Body of pancreas (tissue), 4 donors: ENCODE measurements around the gene VRK3. TPM values are rescaled to one million over a fixed set of nuclear protein-coding genes. Genes with fewer than 3 reads are reported as not detected.
"Not testable (repeated sequence)": the region's sequence is repeated elsewhere in the genome, so short reads cannot be mapped to it uniquely, and the experiment has no call there.

Experiments used
- ATAC-seq: fragments of 150-250 bp; one replicate; pipeline ENCODE4 v1.9.1; 2016
- DNase-seq, 4 donors: peaks; one replicate each; pipeline ENCODE4 v3.0.0-alpha.2; 2019
- H3K27ac ChIP-seq, 4 donors: fragments of 200-600 bp; sonication (generic); 1 replicate in 3 of 4; 2 replicates in 1 of 4; pipeline versions ENCODE4 v1.5.1 to v1.6.1; 2016 to 2019; ENCODE audit warnings: mild to moderate bottlenecking in 1 of 4, mixed read lengths in 1 of 4, moderate library complexity in 1 of 4
- H3K27me3 ChIP-seq, 2 donors: fragments of 200-600 bp; sonication (generic); one replicate each; pipeline ENCODE4 v1.6.0; 2016; ENCODE audit warnings: mild to moderate bottlenecking in 1 of 2
- H3K36me3 ChIP-seq, 2 donors: fragments of 200-600 bp; sonication (generic); replicated peaks in 1 of 2; 2 replicates each; pipeline ENCODE4 v1.5.1; 2016; ENCODE audit warnings: low read depth in 2 of 2; ENCODE audit not compliant: insufficient read depth in 1 of 2
- H3K4me1 ChIP-seq: fragments of 200-600 bp; sonication (generic); one replicate; pipeline ENCODE4 v1.6.0; 2016
- H3K4me3 ChIP-seq, 2 donors: fragments of 200-600 bp; sonication (generic); 1 replicate in 1 of 2; 2 replicates in 1 of 2; pipeline ENCODE4 v1.5.1; 2016 to 2019
- H3K9me3 ChIP-seq, 3 donors: fragments of 200-600 bp; sonication (generic); 1 replicate in 2 of 3; 2 replicates in 1 of 3; pipeline ENCODE4 v1.5.1; 2016
- POLR2A ChIP-seq, 3 donors: fragments of 450-650 bp; IDR thresholded peaks; one replicate each; pipeline ENCODE4 v1.6.1; 2016; ENCODE audit warnings: antibody characterized with exemption in 3 of 3, mild to moderate bottlenecking in 2 of 3
- WGBS, 2 donors: methylation state at CpG; one replicate each; pipeline ENCODE4 v1.1.5; 2017; 5-methylcytosine and 5-hydroxymethylcytosine counted together
- intact Hi-C: fragments of 100-400 bp; cut with DNase I; formaldehyde crosslinking; loops from one replicate; pipeline ENCODE4 v1.15.1; 2023
- total RNA-seq, 2 donors: library from RNA; depleted of rRNA; stranded (reverse); fragments of >200 nt; gene quantifications; one replicate each; pipeline ENCODE4 v1.1.0, GENCODE V29; 2016
- TF ChIP-seq, protein P1 (sequence below), 7 experiments: fragments of 450-650 bp in 4 of 7; fragments of 200-600 bp in 3 of 7; sonication (generic) in 3 of 7; IDR thresholded peaks; one replicate each; pipeline ENCODE4 v1.5.1; 2016 to 2019; ENCODE audit warnings: antibody characterized with exemption in 7 of 7

VRK3 gene
- total RNA-seq, 2 donors from 2014 or later: 32.7 to 33.3 TPM

DNA sequence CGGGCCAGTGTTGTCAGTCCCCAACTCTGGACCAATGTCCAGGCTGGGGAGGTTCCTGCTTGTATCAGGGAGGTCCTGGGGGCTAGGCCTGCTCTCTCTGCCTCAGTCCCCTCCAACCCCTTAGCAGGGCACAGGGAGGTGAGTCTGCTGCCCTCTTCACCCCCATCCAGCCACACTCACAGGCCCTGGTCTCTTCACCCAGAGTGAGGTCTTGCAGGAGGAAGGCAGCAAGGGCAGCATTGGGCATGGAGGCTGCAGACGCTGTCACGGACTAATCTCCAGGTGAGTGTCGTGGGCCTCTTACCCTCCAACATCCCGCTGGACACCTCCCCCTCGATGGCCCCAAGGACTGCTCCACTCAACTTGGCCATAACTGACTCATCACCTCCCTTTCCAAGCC lies 52.3 kb downstream of the VRK3 start:
- no peaks in the 10 kb centered on the region for H3K36me3 ChIP-seq
- WGBS, 2 donors: 82 to 86% methylated on average over 5 to 6 of the region's 6 CpGs
- no peaks in the 10 kb centered on the region for H3K9me3 ChIP-seq
- no peak overlapping the region for H3K4me3 ChIP-seq
- no peak overlapping the region for H3K27ac ChIP-seq
- DNase-seq (no peak), ATAC-seq (no peak)
- peaks cover 11% of the 10 kb centered on the region for H3K4me1 ChIP-seq
- TF ChIP-seq POLR2A (IDR thresholded peaks at IDR 0.05): no peak
- TF ChIP-seq, protein P1, sequence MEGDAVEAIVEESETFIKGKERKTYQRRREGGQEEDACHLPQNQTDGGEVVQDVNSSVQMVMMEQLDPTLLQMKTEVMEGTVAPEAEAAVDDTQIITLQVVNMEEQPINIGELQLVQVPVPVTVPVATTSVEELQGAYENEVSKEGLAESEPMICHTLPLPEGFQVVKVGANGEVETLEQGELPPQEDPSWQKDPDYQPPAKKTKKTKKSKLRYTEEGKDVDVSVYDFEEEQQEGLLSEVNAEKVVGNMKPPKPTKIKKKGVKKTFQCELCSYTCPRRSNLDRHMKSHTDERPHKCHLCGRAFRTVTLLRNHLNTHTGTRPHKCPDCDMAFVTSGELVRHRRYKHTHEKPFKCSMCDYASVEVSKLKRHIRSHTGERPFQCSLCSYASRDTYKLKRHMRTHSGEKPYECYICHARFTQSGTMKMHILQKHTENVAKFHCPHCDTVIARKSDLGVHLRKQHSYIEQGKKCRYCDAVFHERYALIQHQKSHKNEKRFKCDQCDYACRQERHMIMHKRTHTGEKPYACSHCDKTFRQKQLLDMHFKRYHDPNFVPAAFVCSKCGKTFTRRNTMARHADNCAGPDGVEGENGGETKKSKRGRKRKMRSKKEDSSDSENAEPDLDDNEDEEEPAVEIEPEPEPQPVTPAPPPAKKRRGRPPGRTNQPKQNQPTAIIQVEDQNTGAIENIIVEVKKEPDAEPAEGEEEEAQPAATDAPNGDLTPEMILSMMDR (IDR thresholded peaks at IDR 0.05): no peak
- intact Hi-C loops: no loop called here
- no peaks in the 10 kb centered on the region for H3K27me3 ChIP-seq

GRCh38 chr19:49971991-49972411 lies 53.2 kb downstream of the VRK3 start:
- ATAC-seq (peak; percentile 78), DNase-seq (peak; percentile 70 to 83 (median 75))
- WGBS, 2 donors: 24% methylated on average over 12 of the region's 12 CpGs; no CpG with 5 or more reads in 1 of the 2 donors
- Histone ChIP-seq H3K27ac (peak overlapping the region in 1 of 4 donors; percentile 21), H3K4me3 (no peak overlapping the region), H3K9me3 (no peaks in the 10 kb centered on the region), H3K36me3 (no peaks in the 10 kb centered on the region), H3K4me1 (peaks cover 11% of the 10 kb centered on the region), H3K27me3 (no peaks in the 10 kb centered on the region)
- no peak for TF ChIP-seq POLR2A (IDR thresholded peaks at IDR 0.05)
- TF ChIP-seq, protein P1 (IDR thresholded peaks at IDR 0.05): peak in 4 of 7 experiments; percentile 9 to 19 (median 16)
- intact Hi-C loops: no loop called here

GRCh38 chr19:49969355-49969754 lies 55.8 kb downstream of the VRK3 start:
- intact Hi-C loops, ATAC-seq, H3K27ac ChIP-seq, H3K27me3 ChIP-seq, H3K4me3 ChIP-seq, H3K36me3 ChIP-seq, DNase-seq, H3K9me3 ChIP-seq: not testable (repeated sequence)
- WGBS, 2 donors: 35% methylated on average over 4 of the region's 9 CpGs; no CpG with 5 or more reads in 1 of the 2 donors
- peaks cover 11% of the 10 kb centered on the region for H3K4me1 ChIP-seq

- no peak overlapping the region for H3K27ac ChIP-seq
- intact Hi-C loops: no loop called here
- H3K9me3 ChIP-seq: no peaks in the 10 kb centered on the region
- no peak for TF ChIP-seq POLR2A (IDR thresholded peaks at IDR 0.05)
- TF ChIP-seq, protein P1 (IDR thresholded peaks at IDR 0.05): no peak
- H3K4me3 ChIP-seq: no peak overlapping the region
- no peaks in the 10 kb centered on the region for H3K27me3 ChIP-seq
- 59 to 77% methylated on average over 5 of the region's 5 CpGs for WGBS, 2 donors
- ATAC-seq (no peak), DNase-seq (no peak)
- H3K36me3 ChIP-seq: no peaks in the 10 kb centered on the region
- H3K4me1 ChIP-seq: peaks cover 11% of the 10 kb centered on the region
These were observed 56.8 kb downstream of the VRK3 start for GRCh38 chr19:49968279-49968922.

- ATAC-seq, H3K27ac ChIP-seq, DNase-seq, H3K27me3 ChIP-seq, H3K9me3 ChIP-seq, H3K36me3 ChIP-seq, intact Hi-C loops, H3K4me3 ChIP-seq: not testable (repeated sequence)
- WGBS, 2 donors: 52% methylated on average over 4 of the region's 10 CpGs; no CpG with 5 or more reads in 1 of the 2 donors
- H3K4me1 ChIP-seq: peaks cover 26% of the 10 kb centered on the region
These were observed 64.2 kb downstream of the VRK3 start, which contains the start of gene SIGLEC11 for GRCh38 chr19:49960980-49961379. Gene SIGLEC11, minus strand, starts transcription at chr19:49961172. Its CDS starts 91 bp downstream, at chr19:49961081.

DNA sequence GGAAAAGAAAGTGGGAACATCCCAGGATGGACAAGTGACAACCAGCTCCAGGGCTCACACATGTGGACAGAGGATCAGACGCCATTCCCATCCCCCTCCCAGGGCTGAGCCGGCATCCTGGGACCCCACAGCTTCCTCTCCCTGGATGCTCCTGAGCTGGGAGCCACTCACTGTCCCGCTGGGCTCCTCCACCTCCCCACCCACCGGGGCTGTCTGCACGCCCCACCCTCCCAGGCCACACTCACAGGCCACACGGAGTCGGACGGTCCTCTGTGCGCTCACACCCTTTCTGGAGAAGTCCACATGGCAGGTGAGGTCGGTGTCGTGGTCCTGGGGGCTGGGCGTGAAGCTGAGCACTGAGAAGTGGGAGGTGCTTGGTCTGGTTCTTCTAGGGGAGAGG lies 65.3 kb downstream of the VRK3 start:
- H3K4me3 ChIP-seq, H3K27ac ChIP-seq, DNase-seq, H3K27me3 ChIP-seq, ATAC-seq, H3K36me3 ChIP-seq, intact Hi-C loops, H3K9me3 ChIP-seq: not testable (repeated sequence)
- no CpG with 5 or more reads among the region's 12 CpGs for WGBS, 2 donors
- peaks cover 37% of the 10 kb centered on the region for H3K4me1 ChIP-seq

DNA sequence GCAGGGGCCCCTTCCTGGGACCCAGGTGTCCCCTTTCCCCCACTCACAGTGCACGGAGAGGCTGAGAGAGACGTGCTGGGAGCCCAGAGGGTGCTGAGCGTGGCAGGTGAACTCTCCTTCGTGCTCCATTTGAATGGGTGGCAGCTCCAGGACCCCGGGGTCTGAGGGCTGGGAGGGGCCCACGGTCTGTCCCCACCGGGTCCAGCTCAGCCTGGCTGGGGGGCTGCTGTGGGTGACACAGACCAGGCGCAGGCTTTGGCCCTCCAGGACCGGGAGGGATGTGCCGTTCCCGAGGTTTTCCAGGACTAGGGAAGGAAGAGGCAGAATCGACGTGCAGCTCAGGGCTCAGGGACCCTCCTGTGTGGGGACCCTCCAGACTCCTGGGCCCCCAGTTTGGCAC lies 66.6 kb downstream of the VRK3 start:
- H3K9me3 ChIP-seq, H3K4me3 ChIP-seq, intact Hi-C loops, DNase-seq, H3K27me3 ChIP-seq, ATAC-seq, H3K36me3 ChIP-seq: not testable (repeated sequence)
- H3K27ac ChIP-seq: peak overlapping the region in 3 of 4 donors; percentile 59 to 90 (median 72)
- 35 to 55% methylated on average over 8 to 13 of the region's 13 CpGs for WGBS, 2 donors
- peaks cover 50% of the 10 kb centered on the region for H3K4me1 ChIP-seq

- WGBS, 2 donors: 22 to 42% methylated on average over 2 to 9 of the region's 9 CpGs
- H3K4me3 ChIP-seq, ATAC-seq, H3K36me3 ChIP-seq, H3K9me3 ChIP-seq, H3K27me3 ChIP-seq, DNase-seq, intact Hi-C loops: not testable (repeated sequence)
- peaks cover 54% of the 10 kb centered on the region for H3K4me1 ChIP-seq
- peak overlapping the region in 3 of 4 donors; percentile 59 to 90 (median 72) for H3K27ac ChIP-seq
These were observed 67.0 kb downstream of the VRK3 start for GRCh38 chr19:49958144-49958543.
